Panc1 (cell line): Measurements from ENCODE around the gene FGFRL1. TPM values are rescaled to one million over a fixed set of nuclear protein-coding genes. Genes with fewer than 3 reads are reported as not detected.

Source experiments
- ATAC-seq: fragments of 200-7000 bp; cut with Tn5 transposase; 2 replicates; pipeline ENCODE4 v1.9.1; 2020; ENCODE audit warnings: mild to moderate bottlenecking, moderate library complexity
- BruUV-seq: library from RNA; stranded (reverse); fragments of 400-500 nt; replicated peaks from 2 replicates; lab custom pipeline; 2021; lab: Mats Ljungman, UMichigan
- CTCF ChIA-PET: fragments of 300-600 bp; sonication (Branson Sonifier 250); formaldehyde crosslinking; loops from one replicate; lab custom pipeline; 2022; ENCODE audit warnings: antibody characterized with exemption; lab: Charles Lee
- POLR2A ChIA-PET: fragments of 300-600 bp; sonication (Branson Sonifier 250); formaldehyde crosslinking; loops from one replicate; lab custom pipeline; 2022; ENCODE audit warnings: antibody characterized with exemption; lab: Charles Lee
- DNase-seq: peaks from one replicate; pipeline ENCODE4 v3.0.0-alpha.2; 2010; ENCODE audit warnings: low read depth, low spot score
- H3K27ac ChIP-seq: 2 replicates; pipeline ENCODE4 v1.5.1; 2011; ENCODE audit warnings: mild to moderate bottlenecking, low read length, inconsistent platforms
- H3K27me3 ChIP-seq: fragments of 200-500 bp; sonication (Bioruptor generic); 2 replicates; pipeline ENCODE4 v1.6.0; 2014; ENCODE audit warnings: low read length, inconsistent platforms; ENCODE audit not compliant: control insufficient read depth, insufficient read depth
- H3K36me3 ChIP-seq: fragments of 200-500 bp; sonication (Bioruptor generic); 2 replicates; pipeline ENCODE4 v1.5.1; 2014; ENCODE audit warnings: inconsistent platforms, mild to moderate bottlenecking, low read length, moderate library complexity; ENCODE audit not compliant: control insufficient read depth, insufficient read depth
- H3K4me1 ChIP-seq: 2 replicates; pipeline ENCODE4 v1.5.1; 2011; ENCODE audit warnings: inconsistent platforms, mild to moderate bottlenecking, low read length, moderate library complexity; ENCODE audit not compliant: control insufficient read depth, insufficient read depth
- H3K4me3 ChIP-seq, 2 experiments: 2 replicates each; pipeline ENCODE4 v1.5.1; 2011 to 2012; ENCODE audit warnings: low read depth in 2 of 2, low read length in 2 of 2, mild to moderate bottlenecking in 2 of 2, inconsistent platforms in 1 of 2, moderate library complexity in 1 of 2
- H3K9me3 ChIP-seq: fragments of 200-500 bp; sonication (Bioruptor generic); 2 replicates; pipeline ENCODE4 v1.5.1; 2014; ENCODE audit warnings: low read depth, mild to moderate bottlenecking, inconsistent platforms, low read length, moderate library complexity; ENCODE audit not compliant: control insufficient read depth, insufficient read depth
- CTCF ChIP-seq: fragments of 450-650 bp; IDR thresholded peaks from 2 replicates; pipeline ENCODE4 v1.5.1; 2017; ENCODE audit warnings: mild to moderate bottlenecking
- POLR2AphosphoS5 ChIP-seq: IDR thresholded peaks from 2 replicates; pipeline ENCODE4 v1.6.1; 2012; ENCODE audit warnings: mild to moderate bottlenecking, low read depth, low read length, moderate library complexity
- REST ChIP-seq, 2 experiments: IDR thresholded peaks; 2 replicates each; pipeline ENCODE4 v1.6.1; 2011 to 2012; ENCODE audit warnings: low read depth in 2 of 2, control low read depth in 1 of 2, low read length in 1 of 2, mild to moderate bottlenecking in 1 of 2, moderate library complexity in 1 of 2; ENCODE audit not compliant: insufficient read depth in 1 of 2
- SIN3A ChIP-seq: IDR thresholded peaks from 2 replicates; pipeline ENCODE4 v1.6.1; 2012; ENCODE audit warnings: low read depth, mild to moderate bottlenecking, low read length, moderate library complexity, borderline replicate concordance; ENCODE audit not compliant: insufficient read depth
- TCF7L2 ChIP-seq: IDR thresholded peaks from 2 replicates; pipeline ENCODE4 v1.6.1; 2011; ENCODE audit warnings: mild to moderate bottlenecking, low read depth, low read length, inconsistent platforms
- in situ Hi-C: cut with HindIII; loops from 2 replicates; pipeline ENCODE4 v1.10.0; 2016; ENCODE audit warnings: low sequenced_read_pairs, low pct_unique_long_range_greater_than_20kb
- intact Hi-C: fragments of 100-400 bp; cut with micrococcal nuclease; formaldehyde crosslinking; loops from one replicate; pipeline ENCODE4 v1.10.0; 2022; ENCODE audit not compliant: unreplicated experiment
- total RNA-seq: library from RNA; stranded (reverse); gene quantifications from one replicate; pipeline ENCODE4 v1.2.1, GENCODE V29; 2021; ENCODE audit not compliant: unreplicated experiment

The FGFRL1 gene
- total RNA-seq, 1 experiment from 2014 or later = 43.1 TPM

GRCh38 chr4:1022051-1022738, 10.8 kb downstream of the FGFRL1 start:
- Histone ChIP-seq H3K27me3 (no peaks in the 10 kb centered on the region), H3K4me1 (peaks cover 6% of the 10 kb centered on the region; the same call in 1 of the 2 replicates), H3K9me3 (no peaks in the 10 kb centered on the region), H3K36me3 (no peaks in the 10 kb centered on the region), H3K27ac (no peak overlapping the region), H3K4me3 (no peak overlapping the region)
- ChIA-PET POLR2A (no interaction called here), CTCF (no interaction called here)
- ATAC-seq = no peak
- BruUV-seq = no TSS peak
- intact Hi-C loops (no loop called here), in situ Hi-C loops (no loop called here)
- TF ChIP-seq SIN3A = no peak
- TF ChIP-seq REST (IDR thresholded peaks at IDR 0.05; ENCODE audit: insufficient read depth in 1 of 2, low read depth in 2 of 2, low read length in 1 of 2) = no peak
- TF ChIP-seq POLR2AphosphoS5 = no peak
- no peak for TF ChIP-seq CTCF
- TF ChIP-seq TCF7L2 = no peak
- DNase-seq = no peak

GRCh38 chr4:1022739-1023066, 11.3 kb downstream of the FGFRL1 start:
- POLR2A ChIA-PET = no interaction called here
- Histone ChIP-seq H3K4me1 (peaks cover 7% of the 10 kb centered on the region; the same call in 1 of the 2 replicates), H3K9me3 (no peaks in the 10 kb centered on the region), H3K27me3 (no peaks in the 10 kb centered on the region), H3K27ac (no peak overlapping the region), H3K4me3 (no peak overlapping the region), H3K36me3 (no peaks in the 10 kb centered on the region)
- no peak for TF ChIP-seq SIN3A
- TF ChIP-seq REST (IDR thresholded peaks at IDR 0.05; ENCODE audit: insufficient read depth in 1 of 2, low read depth in 2 of 2, low read length in 1 of 2) = no peak
- no peak for TF ChIP-seq POLR2AphosphoS5
- intact Hi-C loops = no loop called here
- DNase-seq (no peak), ATAC-seq (no peak)
- no TSS peak for BruUV-seq
- CTCF ChIA-PET = no interaction called here
- in situ Hi-C loops = no loop called here
